ENCODE data around the gene SCAMP2.
A peak's percentile ranks its signal among the peaks of the same experiment; 100 is the strongest.
"Not testable (repeated sequence)": the region's sequence is repeated elsewhere in the genome, so short reads cannot be mapped to it uniquely, and the experiment has no call there.

The SCAMP2 gene

DNA sequence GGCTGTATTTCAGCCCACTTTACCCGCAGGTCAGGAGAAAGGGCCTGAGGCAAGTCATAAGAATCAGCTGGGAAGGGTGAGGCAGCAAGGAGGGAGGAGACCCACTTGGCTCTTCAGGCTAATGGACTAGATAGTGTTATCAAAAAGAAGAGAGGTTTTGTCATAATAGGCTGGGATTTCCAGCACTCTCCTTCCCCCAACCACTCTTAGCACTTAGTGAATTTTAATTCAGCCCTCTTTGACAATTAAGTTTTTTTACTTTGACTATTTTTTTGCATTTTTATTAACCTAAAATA is 17.4 kb upstream of the SCAMP2 start:
- no peak for DNase-seq (ENCODE audit: low read depth in 3 of 3)

GRCh38 chr15:74889883-74890664 is 16.9 kb upstream of the SCAMP2 start, which contains the start of gene MPI:
Gene MPI, plus strand, starts transcription at chr15:74890042. Its CDS starts 32 bp downstream, at chr15:74890074.
- DNase-seq (ENCODE audit: low read depth in 3 of 3), result peak; percentile 74 to 80 (median 78)

DNA sequence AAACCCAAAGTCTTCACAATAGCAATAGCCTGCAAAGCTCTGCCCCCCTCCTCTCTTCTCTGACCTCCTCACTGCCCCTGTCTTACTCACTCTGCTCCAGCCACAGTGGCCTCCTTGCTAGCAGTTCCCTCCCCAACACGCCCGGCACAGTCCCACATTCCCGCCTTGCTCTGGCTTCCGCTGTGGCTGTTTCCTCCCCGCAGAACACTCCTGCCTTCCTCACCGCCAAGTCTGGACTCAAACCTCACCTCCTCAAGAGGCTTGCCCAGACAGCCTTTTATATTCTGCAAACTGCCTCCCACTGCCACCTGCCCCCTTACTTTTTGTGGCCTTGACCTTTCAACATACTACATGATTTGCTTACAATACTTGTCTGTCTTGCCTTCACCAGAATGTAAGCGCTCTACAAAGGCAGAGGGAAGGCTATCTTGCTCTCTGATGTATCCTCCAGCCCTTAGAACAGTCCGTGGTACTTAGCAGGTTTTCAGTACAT is 16.3 kb upstream of the SCAMP2 start:
- DNase-seq (ENCODE audit: low read depth in 3 of 3), result no peak

DNA sequence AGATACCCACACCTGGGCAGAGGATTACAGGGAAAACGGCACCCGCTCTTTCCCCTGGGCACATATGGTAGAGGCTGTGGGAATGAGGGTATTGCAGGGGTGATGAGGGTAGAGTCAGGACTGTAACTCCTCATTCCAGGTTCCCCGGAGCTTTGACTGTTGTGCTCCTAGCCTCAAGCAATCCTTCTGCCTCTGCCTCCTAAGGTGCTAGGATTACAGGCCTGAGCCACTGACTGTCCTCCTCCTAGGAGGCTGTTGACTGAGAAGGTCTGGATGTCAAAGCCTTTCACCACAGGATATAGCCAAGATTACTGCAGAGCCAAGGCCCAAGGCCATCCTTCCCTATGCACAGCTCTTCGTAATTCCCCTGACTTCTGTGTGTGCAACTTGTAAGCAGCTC is 15.6 kb upstream of the SCAMP2 start:
- DNase-seq (ENCODE audit: low read depth in 3 of 3), result no peak

DNA sequence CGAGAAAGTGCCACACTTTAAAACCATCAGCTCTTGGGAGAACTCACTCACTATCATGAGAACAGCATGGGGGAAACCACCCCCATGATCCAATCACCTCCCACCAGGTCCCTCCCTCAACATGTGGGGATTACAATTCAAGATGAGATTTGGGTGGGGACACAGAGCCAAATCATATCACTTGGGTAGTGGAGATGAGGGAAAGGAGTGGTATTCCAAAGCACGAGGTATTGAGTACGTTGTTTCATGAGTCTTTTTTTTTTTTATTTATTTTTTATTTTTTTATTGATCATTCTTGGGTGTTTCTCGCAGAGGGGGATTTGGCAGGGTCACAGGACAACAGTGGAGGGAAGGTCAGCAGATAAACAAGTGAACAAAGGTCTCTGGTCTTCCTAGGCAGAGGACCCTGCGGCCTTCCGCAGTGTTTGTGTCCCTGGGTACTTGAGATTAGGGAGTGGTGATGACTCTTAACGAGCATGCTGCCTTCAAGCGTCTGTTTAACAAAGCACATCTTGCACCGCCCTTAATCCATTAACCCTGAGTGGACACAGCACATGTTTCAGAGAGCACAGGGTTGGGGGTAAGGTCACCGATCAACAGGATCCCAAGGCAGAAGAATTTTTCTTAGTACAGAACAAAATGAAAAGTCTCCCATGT is 14.5 kb upstream of the SCAMP2 start:
- DNase-seq (ENCODE audit: low read depth in 3 of 3), result not testable (repeated sequence)

DNA sequence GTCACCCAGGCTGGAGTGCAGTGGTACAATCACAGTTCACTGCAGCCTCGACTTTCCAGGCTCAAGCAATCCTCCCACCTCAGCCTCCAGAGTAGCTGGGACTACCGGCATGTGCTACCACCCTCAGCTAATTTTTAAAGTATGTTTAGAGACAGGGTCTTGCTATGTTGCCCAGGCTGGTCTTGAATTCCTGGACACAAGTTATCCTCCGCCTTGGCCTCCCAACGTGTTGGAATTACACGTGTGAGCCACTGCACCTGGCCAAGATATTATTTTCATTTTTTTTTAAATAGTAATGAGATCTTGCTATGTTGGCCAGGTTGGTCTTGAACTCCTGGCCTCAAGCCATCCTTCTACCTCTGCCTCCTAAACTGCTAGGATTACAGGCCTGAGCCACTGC is 12.3 kb upstream of the SCAMP2 start:
- no peak for DNase-seq (ENCODE audit: low read depth in 3 of 3)

DNA sequence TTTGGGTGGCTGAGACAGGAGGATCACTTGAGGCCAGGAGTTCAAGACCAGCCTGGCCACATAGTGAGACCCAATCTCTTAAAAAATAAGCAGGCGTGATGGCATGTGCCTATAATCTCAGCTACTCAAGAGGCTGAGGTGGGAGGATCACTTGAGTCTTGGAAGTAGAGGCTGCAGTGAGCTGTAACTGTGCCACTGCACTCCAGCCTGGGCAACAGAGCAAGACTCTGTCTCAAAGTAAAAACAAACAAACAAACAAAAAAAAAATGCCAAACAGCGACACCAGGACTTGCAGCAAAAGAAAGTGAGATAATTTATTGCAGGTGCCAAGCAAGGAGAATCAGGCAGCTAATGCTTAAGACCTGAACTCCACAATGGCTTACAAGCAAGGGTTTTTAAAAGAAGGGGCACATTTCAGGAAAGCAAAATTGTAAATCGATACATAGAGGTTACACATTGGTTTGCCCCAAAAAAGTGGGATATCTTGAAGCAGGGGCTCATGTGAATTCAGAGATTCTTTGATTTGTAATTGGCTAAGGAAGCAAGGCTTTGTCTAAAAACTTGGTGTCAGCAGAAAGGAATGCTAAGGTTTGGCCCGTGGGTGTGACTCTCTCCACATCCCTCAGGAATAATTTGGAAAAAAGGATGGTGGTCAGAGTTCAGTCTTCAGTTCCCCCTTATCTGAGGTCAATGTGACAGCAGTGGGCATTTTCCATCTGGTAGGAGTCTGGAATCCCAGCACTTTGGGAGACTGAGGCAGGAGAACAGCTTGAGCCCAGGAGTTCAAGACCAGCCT is 11.5 kb upstream of the SCAMP2 start:
- no peak for DNase-seq (ENCODE audit: low read depth in 3 of 3)

DNA sequence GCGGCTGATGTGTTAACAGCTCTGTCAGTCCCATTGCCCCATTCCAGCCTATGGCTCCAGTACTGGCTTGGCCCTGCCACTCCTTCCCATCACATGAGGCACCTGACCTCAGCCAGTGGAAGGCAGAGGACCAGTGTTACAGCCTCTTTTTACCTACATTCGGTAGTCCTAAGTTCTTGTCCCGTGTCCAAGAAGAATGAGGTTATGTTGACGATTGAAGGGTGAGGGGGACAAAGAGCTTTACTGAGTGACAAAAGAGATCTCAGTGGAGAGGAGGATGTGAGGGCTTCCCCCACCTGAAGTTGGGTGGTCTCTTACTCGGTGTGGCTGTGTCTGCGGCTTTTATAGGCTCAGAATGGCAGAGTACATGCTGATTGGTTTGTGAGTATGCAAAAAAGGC is 9.4 kb upstream of the SCAMP2 start:
- DNase-seq (ENCODE audit: low read depth in 3 of 3), result no peak

GRCh38 chr15:74878273-74878672 is 5.1 kb upstream of the SCAMP2 start:
- no peak for DNase-seq (ENCODE audit: low read depth in 3 of 3)

DNA sequence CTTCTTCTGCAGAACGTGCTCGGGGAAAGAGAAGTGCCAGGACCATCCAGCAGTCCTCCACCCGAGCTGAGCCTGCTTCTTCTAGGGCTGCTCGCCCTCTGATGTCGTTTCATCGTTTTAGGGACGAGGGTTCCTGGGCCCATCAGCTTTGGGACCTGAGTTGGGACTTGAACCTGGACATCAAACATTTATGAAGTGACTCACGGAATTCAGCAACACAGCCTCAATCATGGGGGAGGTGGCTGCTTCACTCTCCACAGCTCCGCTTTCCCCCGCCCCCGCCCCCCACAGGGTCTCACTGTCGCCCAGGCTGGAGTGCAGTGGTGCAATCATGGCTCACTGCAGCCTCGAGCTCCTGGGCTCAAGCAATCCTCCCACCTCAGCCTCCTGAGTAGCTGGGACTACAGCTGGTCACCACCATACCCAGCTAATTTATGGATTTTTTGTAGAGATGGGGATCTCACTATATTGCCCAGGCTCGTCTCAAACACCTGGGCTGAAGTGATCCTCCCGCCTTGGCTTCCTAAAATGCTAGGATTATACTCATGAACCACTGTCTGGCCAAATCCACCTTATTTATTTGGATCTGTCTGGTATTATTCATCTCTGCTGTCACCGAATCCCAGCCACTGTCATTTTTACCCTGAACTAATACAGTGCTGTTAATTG is 725 bp upstream of the SCAMP2 start:
- DNase-seq (ENCODE audit: low read depth in 3 of 3), result no peak

GRCh38 chr15:74872702-74873035 is 496 bp downstream of the SCAMP2 start:
- DNase-seq (ENCODE audit: low read depth in 3 of 3), result no peak

DNA sequence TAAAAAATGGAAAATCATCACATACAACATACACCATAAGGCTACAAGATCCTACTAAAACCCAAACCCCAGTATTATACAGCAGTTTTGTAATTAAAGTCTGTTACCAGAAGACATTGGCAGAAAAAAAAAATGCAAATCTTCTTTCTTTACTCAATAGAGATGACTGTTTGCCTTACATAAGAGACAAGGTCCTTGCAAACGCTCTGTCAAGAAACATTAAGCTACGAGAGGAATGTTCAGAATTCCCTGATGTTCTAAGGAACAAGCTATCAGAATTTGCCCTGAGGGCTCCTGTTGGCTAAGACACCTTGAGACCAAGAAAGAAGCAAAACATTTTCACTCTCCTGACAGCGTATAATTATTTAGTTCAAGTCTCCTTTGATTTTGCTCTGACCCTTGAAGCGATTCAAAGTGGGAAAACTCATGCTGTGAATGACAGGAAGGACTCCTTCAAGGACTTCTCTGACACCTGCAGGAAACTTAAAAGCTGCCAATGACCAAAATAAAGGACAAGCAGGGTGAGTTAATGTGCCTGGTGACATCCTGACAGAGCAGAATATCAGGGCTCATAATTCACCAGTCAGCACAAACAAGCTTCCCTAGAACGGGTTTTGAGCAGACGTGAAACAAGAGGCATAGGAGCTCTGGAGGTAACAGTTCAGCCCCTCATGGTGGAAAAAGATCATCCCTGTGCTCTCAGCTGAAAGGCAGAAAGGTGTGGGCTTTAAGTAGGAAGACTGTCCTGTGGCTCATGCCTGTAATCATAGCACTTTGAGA is 2.5 kb downstream of the SCAMP2 start:
- DNase-seq (ENCODE audit: low read depth in 3 of 3), result no peak

DNA sequence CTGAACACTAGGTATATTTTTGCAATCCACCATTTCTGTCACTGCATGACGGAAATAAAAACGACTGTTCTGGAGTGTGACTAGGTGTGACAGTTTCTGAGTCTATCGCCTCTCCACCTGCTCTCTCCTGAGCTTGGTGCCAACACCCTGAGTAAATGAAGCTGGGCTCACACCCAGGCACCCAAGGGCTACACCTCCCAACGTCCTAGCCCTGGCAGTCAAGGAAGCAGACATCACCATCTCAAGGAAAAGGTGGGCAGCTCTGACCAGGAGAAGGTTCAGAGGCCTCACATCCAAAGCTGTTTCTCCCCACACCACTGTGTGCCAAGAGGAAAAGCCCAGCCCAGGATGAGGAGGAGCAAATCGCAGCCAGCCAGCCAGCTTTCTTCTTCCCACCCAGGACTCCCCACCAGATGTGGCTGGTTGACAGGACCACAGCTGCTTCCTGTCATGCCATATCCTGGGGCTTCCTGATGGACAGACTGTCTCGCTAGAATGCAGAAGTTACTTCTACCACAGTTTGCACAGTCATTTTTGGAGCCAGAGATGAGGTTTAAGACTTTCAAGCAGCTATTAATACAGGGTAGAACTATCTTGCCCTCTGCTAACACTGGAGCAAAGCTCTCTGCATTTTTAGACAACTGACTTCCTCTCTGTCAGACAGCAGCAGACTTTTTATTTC is 3.3 kb downstream of the SCAMP2 start:
- no peak for DNase-seq (ENCODE audit: low read depth in 3 of 3)

DNA sequence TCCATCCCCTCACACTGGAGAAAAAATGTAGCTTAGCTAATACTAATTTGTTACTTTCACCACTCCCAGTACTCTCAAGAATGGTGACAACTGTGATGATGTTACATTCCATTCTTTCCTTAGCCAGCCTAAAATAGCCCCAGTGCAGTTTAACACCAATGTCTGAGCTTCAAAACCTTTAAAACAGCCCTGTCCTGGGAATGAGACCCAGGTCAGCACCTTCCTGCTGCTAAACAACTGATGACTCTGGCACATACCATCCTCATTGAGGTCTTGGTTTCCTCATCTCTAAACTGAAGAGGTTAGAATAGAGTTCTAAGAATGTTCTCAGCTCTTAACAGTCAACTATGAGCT is 3.8 kb downstream of the SCAMP2 start:
- no peak for DNase-seq (ENCODE audit: low read depth in 3 of 3)

DNA sequence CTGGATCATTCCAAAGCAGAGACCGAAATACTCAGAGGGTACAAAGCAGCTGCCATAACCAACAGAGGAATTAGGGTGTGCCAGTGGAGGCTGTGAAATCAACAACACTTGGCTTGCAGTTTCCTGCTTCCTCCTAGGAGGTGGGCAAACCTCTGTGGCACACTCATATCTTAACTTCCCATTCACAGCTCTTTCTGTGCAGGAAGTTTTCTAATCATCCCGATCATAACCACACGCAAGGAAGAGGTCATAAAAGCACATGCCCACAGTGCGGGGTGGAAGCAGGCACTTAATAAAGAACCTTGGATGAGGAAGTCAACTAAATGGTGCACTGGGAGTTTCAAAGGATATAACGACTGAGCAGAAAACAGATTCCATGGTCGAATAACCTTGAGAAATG is 5.1 kb downstream of the SCAMP2 start:
- no peak for DNase-seq (ENCODE audit: low read depth in 3 of 3)

- DNase-seq (ENCODE audit: low read depth in 3 of 3), result no peak
Measured at GRCh38 chr15:74867466-74868038, 5.6 kb downstream of the SCAMP2 start.

DNA sequence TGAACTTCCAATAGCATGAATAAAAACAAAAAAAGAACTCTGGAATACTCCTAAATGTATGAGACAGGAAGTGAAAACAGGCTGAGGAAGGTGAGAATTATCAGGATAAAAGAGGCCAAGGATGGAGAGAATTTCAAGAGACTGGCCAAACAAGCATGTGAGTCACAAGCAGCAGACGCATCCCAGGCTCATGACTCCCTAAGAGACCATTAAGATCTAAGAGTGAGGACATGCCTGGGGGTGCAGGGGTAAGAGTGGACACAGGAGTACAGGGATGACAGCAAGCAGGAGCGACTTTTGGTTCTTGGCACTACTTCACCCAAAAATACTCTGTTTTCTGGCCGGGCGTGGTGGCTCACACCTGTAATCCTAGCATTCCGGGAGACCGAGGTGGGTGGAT is 7.1 kb downstream of the SCAMP2 start:
- DNase-seq (ENCODE audit: low read depth in 3 of 3), result no peak

DNA sequence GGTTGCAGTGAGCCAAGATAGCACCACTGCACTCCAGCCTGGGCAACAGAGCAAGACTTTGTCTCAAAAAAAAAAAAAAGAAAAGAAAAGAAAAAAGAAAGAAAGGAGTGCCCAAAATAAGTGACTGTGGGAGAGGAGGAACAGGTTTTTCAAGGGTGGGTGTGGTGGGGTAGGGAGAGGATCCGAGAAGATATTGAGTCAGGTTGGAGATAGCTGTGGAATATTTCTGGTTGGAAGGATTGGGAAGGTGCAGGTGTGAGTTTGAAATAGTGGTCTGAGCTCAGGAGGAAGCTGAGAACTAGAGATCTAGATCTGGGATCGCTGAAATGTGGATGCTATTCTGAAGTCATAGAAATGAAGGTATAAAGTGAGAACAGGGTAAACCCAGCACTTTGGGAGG is 7.8 kb downstream of the SCAMP2 start:
- no peak for DNase-seq (ENCODE audit: low read depth in 3 of 3)

GRCh38 chr15:74864296-74864695 is 8.9 kb downstream of the SCAMP2 start:
- DNase-seq (ENCODE audit: low read depth in 3 of 3), result no peak

GRCh38 chr15:74863239-74864056 is 9.7 kb downstream of the SCAMP2 start:
- no peak for DNase-seq (ENCODE audit: low read depth in 3 of 3)
